GM19395 (cell line): Measurements from ENCODE around the gene OR13A1.
"Not testable (repeated sequence)": the region's sequence is repeated elsewhere in the genome, so short reads cannot be mapped to it uniquely, and the experiment has no call there.

Experiments used
- ATAC-seq: cut with Tn5 transposase; IDR thresholded peaks from one replicate; pipeline ENCODE4 v1.9.1; 2021; ENCODE audit warnings: mild to moderate bottlenecking, moderate library complexity; ENCODE audit not compliant: unreplicated experiment

The OR13A1 gene, protein sequence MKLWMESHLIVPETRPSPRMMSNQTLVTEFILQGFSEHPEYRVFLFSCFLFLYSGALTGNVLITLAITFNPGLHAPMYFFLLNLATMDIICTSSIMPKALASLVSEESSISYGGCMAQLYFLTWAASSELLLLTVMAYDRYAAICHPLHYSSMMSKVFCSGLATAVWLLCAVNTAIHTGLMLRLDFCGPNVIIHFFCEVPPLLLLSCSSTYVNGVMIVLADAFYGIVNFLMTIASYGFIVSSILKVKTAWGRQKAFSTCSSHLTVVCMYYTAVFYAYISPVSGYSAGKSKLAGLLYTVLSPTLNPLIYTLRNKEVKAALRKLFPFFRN

GRCh38 chr10:45315508-45315907, at the start of gene OR13A1:
TSS of gene OR13A1 (minus strand) at chr10:45315608. CDS start at chr10:45304422, 11,186 bp downstream.
- ATAC-seq, result no peak

- ATAC-seq, result not testable (repeated sequence)
Measured at GRCh38 chr10:45361983-45362799, 46.8 kb upstream of the OR13A1 start.

DNA sequence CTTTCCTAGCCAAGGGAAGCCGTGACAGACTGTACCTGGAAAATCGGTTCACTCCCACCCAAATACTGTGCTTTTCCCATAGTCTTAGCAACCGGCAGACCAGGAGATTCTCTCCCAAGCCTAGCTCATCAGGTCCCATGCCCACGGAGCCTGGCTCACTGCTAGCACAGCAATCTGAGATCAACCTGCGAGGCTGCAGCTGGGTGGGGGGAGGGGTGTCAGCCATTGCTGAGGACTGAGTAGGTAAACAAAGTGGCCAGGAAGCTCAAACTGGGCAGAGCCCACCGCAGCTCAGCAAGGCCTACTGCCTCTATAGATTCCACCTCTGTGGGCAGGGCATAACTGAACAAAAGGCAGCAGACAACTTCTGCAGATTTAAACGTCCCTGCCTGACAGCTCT, 43.6 kb upstream of the OR13A1 start:
- not testable (repeated sequence) for ATAC-seq

DNA sequence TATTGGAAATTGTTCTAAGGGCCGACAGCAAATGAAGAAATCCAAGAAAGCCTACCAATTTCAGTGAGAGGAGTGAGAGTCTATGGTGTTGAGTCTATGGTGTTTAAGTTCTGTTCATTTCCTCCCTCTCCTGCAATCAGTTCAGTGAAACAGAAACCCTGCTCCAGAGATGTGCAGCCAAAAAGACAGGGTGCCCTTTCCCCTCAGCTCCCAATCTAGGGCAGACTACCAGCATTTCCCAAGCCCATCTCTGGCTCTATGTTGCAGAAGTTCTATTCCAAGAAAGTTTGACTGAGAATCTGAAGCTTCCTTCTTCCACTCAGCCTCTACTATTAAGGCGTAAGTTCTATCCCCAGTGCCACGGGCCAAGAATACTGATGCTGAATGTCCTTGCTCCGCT, 40.1 kb upstream of the OR13A1 start:
- no peak for ATAC-seq

- ATAC-seq, result no peak
Measured at GRCh38 chr10:45354261-45354660, 38.9 kb upstream of the OR13A1 start.

DNA sequence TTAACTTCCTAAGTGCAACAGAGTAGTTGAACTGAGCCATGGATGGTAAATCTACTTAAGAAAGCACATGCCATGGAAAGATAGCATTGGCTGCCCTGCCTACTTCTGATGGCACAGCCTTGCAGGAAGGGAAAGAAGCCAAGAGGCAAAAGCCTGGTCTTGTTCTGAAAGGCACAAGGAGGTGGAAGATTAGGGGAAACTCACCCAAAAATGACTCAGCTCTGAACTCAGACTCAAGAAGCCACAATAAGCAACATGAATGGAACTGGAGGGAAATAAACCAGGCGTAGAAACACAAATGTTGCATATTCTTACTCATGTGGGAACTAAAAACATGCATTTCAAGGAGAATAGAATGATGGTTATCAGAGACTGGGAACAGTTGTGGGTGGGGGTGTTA, 37.8 kb upstream of the OR13A1 start:
- peak; percentile 64 for ATAC-seq

GRCh38 chr10:45348196-45348765, 32.9 kb upstream of the OR13A1 start:
- not testable (repeated sequence) for ATAC-seq

- ATAC-seq, result not testable (repeated sequence)
Measured at GRCh38 chr10:45347464-45347863, 32.1 kb upstream of the OR13A1 start.

DNA sequence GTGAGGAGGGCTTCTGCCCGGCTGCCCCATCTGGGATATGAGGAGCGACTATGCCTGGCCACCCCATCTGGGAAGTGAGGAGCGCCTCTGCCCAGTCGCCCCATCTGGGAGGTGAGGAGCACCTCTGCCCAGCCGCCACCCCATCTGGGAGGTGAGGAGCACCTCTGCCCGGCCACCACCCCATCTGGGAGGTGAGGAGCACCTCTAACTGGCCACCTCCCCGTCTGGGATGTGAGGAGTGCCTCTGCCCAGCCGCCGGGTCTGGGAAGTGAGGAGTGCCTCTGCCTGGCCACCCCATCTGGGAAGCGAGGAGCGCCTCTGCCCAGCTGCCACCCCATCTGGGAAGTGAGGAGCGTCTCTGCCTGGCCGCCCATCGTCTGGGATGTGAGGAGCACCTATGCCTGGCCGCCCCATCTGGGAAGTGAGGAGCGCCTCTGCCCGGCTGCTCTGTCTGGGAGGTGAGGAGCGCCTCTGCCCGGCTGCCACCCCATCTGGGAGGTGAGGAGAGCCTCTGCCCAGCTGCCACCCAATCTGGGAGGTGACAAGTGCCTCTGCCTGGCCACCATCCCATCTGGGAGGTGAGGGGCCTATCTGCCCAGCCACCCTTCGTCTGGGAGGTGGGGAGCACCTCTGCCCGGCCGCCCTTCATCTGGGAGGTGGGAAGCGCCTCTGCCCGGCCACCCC, 31.4 kb upstream of the OR13A1 start:
- not testable (repeated sequence) for ATAC-seq

DNA sequence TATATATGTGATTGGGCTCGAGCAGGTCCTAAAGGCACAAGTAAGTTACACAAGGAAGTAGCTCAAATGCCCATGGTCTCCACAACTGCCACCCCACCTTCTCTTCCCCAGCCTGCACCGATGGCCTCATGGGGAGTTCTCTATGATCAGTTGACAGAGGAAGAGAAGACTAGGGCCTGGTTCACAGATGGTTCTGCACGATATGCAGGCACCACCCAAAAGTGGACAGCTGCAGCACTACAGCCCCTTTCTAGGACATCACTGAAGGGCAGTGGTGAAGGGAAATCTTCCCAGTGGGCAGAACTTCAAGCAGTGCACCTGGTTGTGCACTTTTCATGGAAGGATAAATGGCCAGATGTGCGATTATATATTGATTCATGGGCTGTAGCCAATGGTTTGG, 25.0 kb upstream of the OR13A1 start:
- not testable (repeated sequence) for ATAC-seq

DNA sequence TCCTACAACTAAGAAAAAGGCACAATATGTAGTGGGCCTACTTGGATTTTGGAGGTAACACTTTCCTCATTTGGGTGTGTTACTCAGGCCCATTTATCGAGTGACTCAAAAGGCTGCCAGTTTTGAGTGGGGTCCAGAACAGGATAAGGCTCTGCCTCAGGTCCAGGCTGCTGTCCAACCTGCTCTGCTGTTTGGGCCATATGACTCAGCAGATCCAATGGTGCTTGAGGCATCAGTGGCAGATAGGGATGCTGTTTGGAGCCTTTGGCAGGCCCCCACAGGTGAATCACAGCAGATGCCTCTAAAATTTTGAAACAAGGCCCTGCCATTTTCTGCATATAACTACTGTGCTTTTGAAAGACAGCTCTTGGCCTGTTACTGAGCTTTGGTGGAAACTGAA, 24.5 kb upstream of the OR13A1 start:
- ATAC-seq, result no peak

DNA sequence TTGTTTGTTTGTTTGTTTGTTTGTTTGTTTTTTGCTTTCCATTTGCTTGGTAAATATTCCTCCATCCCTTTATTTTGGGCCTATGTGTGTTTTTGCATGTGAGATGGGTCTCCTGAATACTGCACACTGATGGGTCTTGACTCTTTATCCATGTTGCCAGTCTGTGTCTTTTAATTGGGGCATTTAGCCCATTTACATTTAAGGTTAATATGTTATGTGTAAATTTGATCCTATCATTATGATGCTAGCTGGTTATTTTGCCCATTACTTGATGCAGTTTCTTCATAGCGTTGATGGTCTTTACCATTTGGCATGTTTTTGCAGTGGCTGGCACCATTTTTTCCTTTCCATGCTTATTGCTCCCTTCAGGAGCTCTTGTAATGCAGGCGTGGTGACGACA, 16.4 kb upstream of the OR13A1 start:
- not testable (repeated sequence) for ATAC-seq

DNA sequence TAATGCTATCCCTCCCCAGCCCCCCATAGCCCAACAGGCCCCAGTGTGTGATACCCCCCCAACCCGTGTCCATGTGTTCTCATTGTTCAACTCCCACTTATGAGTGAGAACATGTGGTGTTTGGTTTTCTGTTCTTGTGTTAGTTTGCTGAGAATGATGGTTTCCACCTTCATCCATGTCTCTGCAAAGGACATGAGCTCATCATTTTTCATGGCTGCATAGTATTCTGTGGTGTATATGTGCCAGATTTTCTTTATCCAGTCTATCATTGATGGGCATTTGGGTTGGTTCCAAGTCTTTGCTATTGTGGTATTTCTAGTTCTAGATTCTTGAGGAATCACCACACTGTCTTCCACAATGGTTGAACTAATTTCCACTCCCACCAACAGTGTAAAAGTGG, 11.5 kb upstream of the OR13A1 start:
- not testable (repeated sequence) for ATAC-seq

- ATAC-seq, result no peak
Measured at GRCh38 chr10:45325116-45325515, 9.7 kb upstream of the OR13A1 start.

DNA sequence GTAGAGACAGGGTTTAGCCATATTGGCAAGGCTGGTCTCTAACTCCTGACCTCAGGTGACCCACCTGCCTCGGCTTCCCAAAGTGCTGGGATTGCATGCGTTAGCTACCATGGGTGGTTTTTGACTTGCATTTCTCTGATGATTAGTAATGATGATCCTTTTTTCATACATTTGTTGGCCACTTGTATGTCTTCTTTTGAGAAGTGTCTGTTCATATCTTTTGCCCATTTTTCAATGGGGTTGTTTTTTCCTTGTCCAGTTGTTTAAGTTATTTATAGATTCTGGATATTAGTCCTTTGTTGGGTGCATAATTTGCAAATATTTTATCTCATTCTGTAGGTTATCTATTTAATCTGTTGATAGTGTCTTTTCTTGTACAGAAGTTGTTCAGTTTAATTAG, 4.3 kb upstream of the OR13A1 start:
- no peak for ATAC-seq

- no peak for ATAC-seq
Measured at GRCh38 chr10:45313264-45313873, 2.0 kb downstream of the OR13A1 start.

DNA sequence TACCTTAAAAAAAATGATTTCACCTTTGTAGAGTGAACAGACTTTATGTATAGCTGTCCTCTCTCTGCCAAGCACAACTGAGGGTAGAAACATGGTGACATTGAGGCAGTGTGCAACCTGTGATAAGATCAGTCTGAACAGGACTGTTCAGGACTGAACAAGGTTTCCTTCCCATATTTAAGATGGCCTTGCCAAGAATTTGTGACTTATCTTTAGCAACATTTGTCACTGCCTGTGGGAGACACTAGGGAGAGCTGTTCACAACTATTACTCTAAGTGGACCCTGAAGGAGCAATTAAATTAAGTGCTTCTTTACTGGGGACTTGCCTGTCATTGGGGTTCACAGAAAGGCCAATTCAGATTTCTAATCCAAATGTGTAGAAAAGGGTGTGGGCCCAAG, 6.7 kb downstream of the OR13A1 start:
- ATAC-seq, result no peak

- no peak for ATAC-seq
Measured at GRCh38 chr10:45302573-45302972, 12.8 kb downstream of the OR13A1 start.

DNA sequence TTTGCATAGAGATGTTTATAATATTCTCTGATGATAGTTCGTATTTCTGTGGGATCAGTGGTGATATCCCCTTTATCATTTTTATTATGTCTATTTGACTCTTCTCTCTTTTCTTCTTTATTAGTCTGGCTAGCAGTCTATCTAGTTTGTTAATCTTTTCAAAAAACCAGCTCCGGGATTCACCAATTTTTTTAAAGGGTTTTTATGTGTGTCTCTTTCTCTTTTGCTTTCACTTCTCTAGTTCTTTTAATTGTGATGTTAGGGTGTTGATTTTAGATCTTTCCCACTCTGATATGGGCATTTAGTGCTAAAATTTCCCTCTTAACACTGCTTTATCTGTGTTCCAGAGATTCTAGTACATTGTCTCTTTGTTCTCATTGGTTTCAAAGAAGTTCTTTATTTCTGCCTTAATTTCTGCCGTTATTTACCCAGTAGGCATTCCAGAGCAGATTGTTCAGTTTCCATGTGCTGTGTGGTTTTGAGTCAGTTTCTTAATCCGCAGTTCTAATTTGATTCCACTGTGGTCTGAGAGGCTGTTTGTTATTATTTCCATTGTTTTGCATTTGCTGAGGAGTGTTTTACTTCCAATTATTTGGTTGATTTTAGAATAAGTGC, 17.0 kb downstream of the OR13A1 start:
- ATAC-seq, result not testable (repeated sequence)

GRCh38 chr10:45294681-45295080, 20.7 kb downstream of the OR13A1 start:
- no peak for ATAC-seq
